Mesodermal cell (in vitro differentiated cells): ENCODE data around the gene PPP1R14B.

Experiments
- H3K27ac ChIP-seq: 2 replicates; pipeline ENCODE4 v1.7.0; 2013; ENCODE audit warnings: mild to moderate bottlenecking, low read depth, low read length, moderate library complexity; ENCODE audit not compliant: severe bottlenecking
- H3K36me3 ChIP-seq: 2 replicates; pipeline ENCODE4 v1.7.1; 2013; ENCODE audit warnings: mild to moderate bottlenecking, low read length, moderate library complexity; ENCODE audit not compliant: control insufficient read depth, insufficient read depth
- H3K4me1 ChIP-seq: one replicate; pipeline ENCODE4 v1.7.1; 2013; ENCODE audit warnings: mild to moderate bottlenecking, low read length; ENCODE audit not compliant: insufficient read depth, control insufficient read depth, poor library complexity, severe bottlenecking
- H3K4me3 ChIP-seq: 2 replicates; pipeline ENCODE4 v1.7.0; 2013; ENCODE audit warnings: low read length, control low read depth, mild to moderate bottlenecking; ENCODE audit not compliant: insufficient read depth, poor library complexity, severe bottlenecking; ENCODE audit errors: extremely low read depth
- H3K9me3 ChIP-seq: 2 replicates; pipeline ENCODE4 v1.7.1; 2013; ENCODE audit warnings: mild to moderate bottlenecking, low read length, moderate library complexity; ENCODE audit not compliant: control insufficient read depth
- WGBS, 2 experiments: methylation state at CpG; one replicate each; pipeline ENCODE4 v1.1.5; 2013; ENCODE audit warnings: missing lambda C conversion rate in 2 of 2; ENCODE audit not compliant: insufficient coverage in 2 of 2; 5-methylcytosine and 5-hydroxymethylcytosine counted together

PPP1R14B gene

DNA sequence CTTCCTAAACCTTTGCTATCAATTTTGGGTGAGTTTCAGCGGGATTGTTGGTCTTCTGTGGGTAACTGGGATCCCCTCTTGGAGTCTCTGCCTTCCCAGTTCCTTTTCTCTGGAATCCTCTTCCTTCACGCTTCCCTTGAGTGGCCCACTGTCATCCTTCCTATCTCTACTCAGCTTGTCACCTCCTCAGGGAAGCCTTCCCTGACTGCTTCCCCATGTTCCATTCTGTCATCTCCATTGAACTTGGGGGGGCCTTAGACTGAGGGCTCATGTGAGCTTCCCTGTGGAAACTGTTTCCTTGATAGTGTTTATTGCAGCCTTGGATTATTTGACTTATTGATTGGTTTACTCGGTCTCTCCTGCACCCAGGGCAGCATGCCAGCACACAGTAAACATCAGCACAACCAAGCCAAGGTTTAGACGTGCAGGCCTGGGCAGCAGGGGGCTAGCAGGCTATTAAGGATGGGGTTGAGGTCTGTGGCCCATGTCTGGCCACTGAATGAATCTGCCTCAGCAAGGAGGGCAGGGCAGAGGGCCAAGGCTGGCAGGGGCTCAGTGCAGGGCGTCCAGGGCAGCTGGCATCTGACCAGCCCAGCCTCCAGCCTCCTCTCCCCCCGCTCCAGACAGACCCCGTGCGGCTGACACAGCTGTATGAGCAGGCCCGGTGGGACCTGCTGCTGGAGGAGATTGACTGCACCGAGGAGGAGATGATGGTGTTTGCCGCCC, 28.0 kb downstream of the PPP1R14B start:
- H3K4me1 ChIP-seq: no peaks in the 10 kb centered on the region
- WGBS, 2 experiments: 90 to 98% methylated on average over 4 to 7 of the region's 11 CpGs
- H3K9me3 ChIP-seq: no peaks in the 10 kb centered on the region
- H3K4me3 ChIP-seq: no peak overlapping the region
- H3K27ac ChIP-seq: no peak overlapping the region
- H3K36me3 ChIP-seq: peaks cover 25% of the 10 kb centered on the region

DNA sequence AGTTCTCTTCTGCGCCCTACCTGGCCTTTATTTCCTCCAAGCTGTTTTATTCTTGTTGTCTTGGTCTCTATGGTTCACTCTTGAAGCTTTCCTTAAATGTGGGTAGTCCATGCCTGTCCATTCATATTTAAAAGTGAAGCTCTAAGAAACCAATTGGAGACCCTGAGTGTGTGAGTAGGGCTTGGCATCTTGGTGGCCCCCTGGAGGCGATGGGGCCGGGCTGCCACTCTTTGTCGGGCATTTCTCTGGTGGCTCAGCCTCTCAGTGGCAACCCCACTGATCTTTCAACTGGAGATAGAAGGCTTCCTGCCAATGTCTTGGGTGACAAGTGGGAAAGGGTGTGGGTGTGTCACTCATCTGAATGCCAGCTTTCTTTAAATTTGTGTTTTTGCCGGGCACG, 29.9 kb downstream of the PPP1R14B start:
- Histone ChIP-seq H3K4me3 (no peak overlapping the region), H3K27ac (no peak overlapping the region), H3K36me3 (peaks cover 27% of the 10 kb centered on the region), H3K4me1 (no peaks in the 10 kb centered on the region), H3K9me3 (no peaks in the 10 kb centered on the region)
- 89 to 95% methylated on average over 5 to 6 of the region's 6 CpGs for WGBS, 2 experiments

DNA sequence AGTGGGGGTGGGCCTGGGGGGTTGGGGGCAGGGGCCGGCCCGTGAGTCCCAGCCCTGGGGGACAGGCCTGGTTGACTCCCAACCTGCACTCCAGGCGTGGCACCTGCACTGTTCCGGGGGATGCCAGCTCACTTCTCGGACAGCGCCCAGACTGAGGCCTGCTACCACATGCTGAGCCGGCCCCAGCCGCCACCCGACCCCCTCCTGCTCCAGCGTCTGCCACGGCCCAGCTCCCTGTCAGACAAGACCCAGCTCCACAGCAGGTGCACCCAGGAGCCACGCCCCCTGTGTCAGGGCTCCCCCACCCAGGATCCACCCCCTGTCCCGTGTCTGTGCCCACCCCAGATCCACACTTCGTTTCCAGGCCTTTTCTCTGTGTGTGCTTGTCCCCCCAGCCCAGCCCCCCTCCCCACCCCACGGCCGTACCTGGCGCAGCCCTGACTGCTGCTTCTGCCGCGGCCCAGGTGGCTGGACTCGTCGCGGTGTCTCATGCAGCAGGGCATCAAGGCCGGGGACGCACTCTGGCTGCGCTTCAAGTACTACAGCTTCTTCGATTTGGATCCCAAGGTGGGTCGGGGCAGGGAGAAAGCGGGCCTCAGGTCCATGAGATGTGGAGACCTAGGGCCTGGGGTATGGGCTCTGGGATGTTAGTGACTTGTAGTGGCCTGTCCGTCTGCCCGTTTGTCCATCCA, 35.4 kb downstream of the PPP1R14B start:
- 93 to 95% methylated on average over 12 to 20 of the region's 30 CpGs for WGBS, 2 experiments
- Histone ChIP-seq H3K4me3 (no peak overlapping the region), H3K27ac (no peak overlapping the region), H3K4me1 (peaks cover 21% of the 10 kb centered on the region), H3K9me3 (no peaks in the 10 kb centered on the region), H3K36me3 (peaks cover 28% of the 10 kb centered on the region)

DNA sequence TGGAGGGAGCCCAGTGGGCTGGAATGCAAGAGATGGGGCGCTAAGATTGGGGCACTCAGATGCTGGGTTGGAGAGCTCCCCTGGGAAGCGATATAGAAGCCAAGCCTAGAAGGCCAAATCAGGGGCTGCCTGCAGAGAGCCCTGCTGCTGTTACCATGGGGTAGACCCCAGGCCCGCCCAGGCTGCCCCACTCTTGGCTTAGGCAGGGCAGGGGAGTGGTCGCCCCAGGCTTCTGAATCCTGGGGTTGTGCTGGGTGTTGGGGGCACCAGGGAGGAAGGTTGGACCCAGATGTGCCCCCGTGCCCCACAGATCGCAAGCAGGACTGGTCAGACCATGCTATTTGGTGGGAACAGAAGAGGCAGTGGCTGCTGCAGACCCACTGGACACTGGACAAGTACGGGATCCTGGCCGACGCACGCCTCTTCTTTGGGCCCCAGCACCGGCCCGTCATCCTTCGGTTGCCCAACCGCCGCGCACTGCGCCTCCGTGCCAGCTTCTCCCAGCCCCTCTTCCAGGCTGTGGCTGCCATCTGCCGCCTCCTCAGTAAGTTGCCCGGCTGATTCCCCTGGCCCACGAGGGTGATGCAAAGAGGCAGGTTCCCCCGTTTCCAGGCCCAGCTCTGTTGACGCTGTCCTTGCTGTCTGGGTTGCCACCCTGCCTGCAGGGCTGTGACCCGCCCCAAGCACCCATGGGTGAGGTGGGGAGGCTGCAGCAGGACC, 36.3 kb downstream of the PPP1R14B start:
- Histone ChIP-seq H3K27ac (no peak overlapping the region), H3K4me1 (peaks cover 26% of the 10 kb centered on the region), H3K36me3 (peaks cover 37% of the 10 kb centered on the region), H3K4me3 (no peak overlapping the region), H3K9me3 (no peaks in the 10 kb centered on the region)
- 96 to 98% methylated on average over 14 to 24 of the region's 24 CpGs for WGBS, 2 experiments

DNA sequence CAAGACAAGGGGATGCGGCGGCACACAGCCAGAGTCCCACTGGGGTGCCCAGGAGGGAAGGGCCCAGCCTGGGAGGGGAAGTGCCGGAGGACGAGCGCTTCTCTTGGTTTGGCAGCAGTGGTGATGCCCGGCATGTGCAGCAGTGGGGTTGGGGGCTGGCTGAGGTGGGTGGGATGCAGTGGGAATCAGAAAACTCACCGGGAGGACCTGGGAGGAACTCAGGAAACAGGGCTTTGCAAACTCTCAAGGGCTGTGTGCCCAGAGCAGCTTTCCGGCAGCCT, 37.2 kb downstream of the PPP1R14B start:
- WGBS, 2 experiments: 92 to 100% methylated on average over 2 to 8 of the region's 8 CpGs
- Histone ChIP-seq H3K4me3 (no peak overlapping the region), H3K36me3 (peaks cover 40% of the 10 kb centered on the region), H3K4me1 (peaks cover 26% of the 10 kb centered on the region), H3K27ac (no peak overlapping the region), H3K9me3 (no peaks in the 10 kb centered on the region)

DNA sequence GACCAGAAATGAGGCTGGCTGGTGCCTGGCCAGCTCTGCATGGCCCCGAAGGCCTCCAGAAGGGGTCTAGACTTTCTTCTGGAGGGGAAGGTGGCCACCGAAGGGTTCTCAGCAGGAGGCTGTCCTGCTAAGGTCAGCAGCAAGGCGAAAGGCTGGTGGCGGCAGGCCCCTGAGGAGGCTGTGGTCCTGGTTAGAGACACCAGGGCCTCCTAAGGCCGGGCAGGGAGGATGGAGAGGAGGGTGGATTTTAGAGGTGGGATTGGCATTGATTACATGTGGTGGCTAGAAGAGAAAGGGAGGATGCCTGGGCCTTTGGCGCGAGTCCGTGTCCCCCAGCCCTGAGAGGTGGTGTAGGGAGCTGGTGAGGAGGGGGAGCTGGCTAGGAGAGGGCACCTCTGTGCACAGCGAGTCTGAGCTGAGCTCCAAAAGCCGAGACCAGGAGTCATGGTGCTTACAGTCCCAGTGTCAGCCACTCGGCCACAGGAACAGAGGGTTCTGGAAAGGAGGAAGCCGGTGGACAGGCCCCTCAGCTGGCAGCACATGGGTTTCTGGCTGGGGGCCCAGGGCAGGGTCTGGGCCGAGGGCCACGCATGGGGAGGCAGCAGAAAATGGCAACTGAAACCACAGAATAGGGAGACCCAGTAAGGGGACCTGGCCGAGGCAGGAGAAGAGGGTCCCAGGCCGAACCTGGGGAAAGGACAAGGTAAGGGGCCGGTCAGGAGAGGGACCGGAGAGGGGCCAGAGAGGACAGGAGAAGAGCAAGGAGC, 37.8 kb downstream of the PPP1R14B start:
- H3K4me3 ChIP-seq: no peak overlapping the region
- 90 to 94% methylated on average over 16 to 18 of the region's 18 CpGs for WGBS, 2 experiments
- peaks cover 44% of the 10 kb centered on the region for H3K36me3 ChIP-seq
- no peaks in the 10 kb centered on the region for H3K9me3 ChIP-seq
- H3K4me1 ChIP-seq: peaks cover 26% of the 10 kb centered on the region
- H3K27ac ChIP-seq: peak overlapping the region; percentile 83

DNA sequence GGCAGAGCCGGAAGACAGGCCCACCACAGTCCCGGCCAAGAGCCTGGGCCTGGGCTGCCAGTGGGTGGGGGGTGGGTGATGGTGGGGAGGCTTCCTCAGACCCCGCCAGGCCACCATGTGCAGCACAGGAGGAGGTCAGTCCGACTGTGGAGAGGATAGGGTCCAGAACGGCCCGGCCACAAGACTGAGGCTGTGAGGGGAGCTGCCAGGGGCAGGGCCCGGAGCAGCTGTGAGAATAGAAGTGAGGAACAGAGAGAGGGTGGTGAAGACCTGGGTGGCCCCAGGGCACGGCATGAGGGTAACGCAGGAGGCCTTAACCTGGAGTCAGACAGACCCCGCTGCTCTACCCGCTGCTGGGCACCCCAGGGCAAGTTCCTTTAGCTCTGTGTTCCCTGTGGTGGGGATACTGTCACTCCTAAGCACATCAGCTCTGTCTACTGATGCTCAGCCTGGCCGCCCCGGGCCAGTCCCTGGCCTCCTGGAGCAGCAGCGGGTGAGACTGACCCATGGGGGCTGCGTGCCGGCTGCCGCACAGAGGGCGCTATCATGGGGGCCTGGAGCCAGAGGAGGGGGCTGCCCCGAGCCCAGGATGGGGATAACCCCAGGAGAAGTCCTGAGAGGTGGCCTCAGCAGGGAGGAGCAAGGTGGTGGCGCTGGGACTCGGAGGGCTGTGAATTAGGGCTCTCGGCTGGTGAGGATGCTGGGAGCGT, 38.5 kb downstream of the PPP1R14B start:
- 94 to 96% methylated on average over 20 of the region's 23 CpGs for WGBS, 2 experiments
- Histone ChIP-seq H3K27ac (peak overlapping the region; percentile 83), H3K4me1 (peaks cover 27% of the 10 kb centered on the region), H3K4me3 (no peak overlapping the region), H3K36me3 (peaks cover 51% of the 10 kb centered on the region), H3K9me3 (no peaks in the 10 kb centered on the region)

DNA sequence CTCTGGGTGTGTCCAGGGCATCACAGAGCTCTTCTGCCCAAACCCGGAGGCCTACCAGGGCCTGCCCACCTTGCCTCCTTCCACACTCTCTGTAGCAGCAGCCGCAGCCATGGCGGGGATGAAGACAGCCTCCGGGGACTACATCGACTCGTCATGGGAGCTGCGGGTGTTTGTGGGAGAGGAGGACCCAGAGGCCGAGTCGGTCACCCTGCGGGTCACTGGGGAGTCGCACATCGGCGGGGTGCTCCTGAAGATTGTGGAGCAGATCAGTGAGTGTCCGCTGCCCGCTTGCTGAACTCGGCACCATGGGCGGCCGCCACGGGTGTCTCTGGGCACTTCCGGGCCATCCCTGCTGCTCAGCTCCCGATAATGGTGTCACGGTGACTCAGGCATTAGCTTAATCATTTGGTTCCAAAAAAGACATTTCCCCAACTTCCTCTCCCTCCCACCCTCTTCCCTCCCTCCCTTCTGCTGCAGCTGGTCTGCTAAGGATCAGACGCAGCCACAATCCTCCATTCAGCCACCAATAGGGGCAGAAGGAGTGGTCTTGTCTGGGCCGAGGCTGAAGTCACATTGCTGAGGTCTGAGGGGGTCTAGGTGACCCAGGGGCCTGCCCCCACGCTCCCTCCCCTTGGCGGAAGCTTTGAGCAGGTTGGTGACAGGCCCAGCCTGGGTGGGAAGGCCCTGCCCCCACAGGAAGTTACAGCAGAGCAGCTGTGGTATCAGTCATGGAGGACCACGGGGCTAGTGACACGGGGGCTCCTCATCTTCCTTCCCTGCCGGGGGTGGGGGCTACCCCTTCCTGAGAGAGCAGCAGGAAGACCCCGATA, 39.3 kb downstream of the PPP1R14B start:
- Histone ChIP-seq H3K9me3 (no peaks in the 10 kb centered on the region), H3K27ac (peak overlapping the region; percentile 83), H3K36me3 (peaks cover 56% of the 10 kb centered on the region), H3K4me3 (no peak overlapping the region), H3K4me1 (peaks cover 29% of the 10 kb centered on the region)
- 80 to 92% methylated on average over 24 to 28 of the region's 30 CpGs for WGBS, 2 experiments

DNA sequence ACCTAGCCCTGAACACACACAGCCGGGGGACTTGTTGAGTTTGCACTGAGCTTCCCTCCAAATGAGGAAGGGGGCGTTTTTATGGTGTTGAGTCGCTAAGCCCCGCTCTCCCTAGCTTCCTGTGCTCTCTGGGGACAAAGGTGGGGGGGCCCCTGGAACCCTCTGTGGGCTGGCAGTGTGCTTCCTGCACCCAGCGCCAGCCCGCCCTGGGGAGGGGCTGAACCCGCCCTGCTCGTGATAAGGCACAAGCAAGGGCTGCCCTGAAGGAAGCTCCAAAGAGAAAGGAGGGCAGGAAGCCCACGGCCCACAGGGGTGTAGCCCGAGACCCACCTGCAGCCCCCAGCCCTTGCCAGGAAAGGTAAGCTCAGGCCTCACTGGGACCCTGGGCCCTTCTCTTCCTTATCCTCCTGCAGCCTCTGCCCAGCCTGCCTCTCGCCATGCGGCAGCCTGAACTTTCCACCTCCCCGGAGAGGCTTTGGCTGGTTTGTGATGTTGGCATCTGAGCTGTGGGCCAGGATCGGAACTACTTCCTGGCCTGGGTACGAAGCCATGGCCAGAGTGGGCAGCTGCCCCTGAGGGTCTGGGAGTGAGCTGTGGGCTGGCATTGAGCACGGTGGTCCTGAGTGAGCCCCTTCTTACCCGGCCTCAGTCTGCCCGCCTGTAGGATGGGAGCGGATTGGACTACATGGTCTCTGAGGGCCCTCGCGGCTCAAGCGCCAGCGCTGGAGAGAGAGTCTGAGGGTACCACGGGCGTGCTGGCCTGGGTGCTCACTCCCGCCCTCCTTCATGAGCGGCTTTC, 40.1 kb downstream of the PPP1R14B start, which contains the start of gene FERMT3:
Gene FERMT3, plus strand, starts transcription at position 265 of the 799 bp plus-strand sequence. CDS start 644 bp downstream, outside the sequence.
- WGBS, 2 experiments: 92 to 94% methylated on average over 25 to 26 of the region's 27 CpGs
- Histone ChIP-seq H3K9me3 (no peaks in the 10 kb centered on the region), H3K36me3 (peaks cover 56% of the 10 kb centered on the region), H3K27ac (peak within 1 kb of the TSS; percentile 83), H3K4me1 (peaks cover 29% of the 10 kb centered on the region), H3K4me3 (no peak within 1 kb of the TSS)
